ENCODE measurements around the gene PRRC2A.

GRCh38 chr6:31631209-31631608 is 10.7 kb downstream of the PRRC2A start:
- TF ChIP-seq, protein P1, sequence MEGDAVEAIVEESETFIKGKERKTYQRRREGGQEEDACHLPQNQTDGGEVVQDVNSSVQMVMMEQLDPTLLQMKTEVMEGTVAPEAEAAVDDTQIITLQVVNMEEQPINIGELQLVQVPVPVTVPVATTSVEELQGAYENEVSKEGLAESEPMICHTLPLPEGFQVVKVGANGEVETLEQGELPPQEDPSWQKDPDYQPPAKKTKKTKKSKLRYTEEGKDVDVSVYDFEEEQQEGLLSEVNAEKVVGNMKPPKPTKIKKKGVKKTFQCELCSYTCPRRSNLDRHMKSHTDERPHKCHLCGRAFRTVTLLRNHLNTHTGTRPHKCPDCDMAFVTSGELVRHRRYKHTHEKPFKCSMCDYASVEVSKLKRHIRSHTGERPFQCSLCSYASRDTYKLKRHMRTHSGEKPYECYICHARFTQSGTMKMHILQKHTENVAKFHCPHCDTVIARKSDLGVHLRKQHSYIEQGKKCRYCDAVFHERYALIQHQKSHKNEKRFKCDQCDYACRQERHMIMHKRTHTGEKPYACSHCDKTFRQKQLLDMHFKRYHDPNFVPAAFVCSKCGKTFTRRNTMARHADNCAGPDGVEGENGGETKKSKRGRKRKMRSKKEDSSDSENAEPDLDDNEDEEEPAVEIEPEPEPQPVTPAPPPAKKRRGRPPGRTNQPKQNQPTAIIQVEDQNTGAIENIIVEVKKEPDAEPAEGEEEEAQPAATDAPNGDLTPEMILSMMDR (IDR thresholded peaks at IDR 0.05; ENCODE audit: low read length) = no peak
- no peak for TF ChIP-seq EZH2phosphoT487 (IDR thresholded peaks at IDR 0.05; ENCODE audit: low read length)
